NCI-H2196 (cell line): ENCODE measurements around the gene REX1BD.
"Not testable (repeated sequence)": the region's sequence is repeated elsewhere in the genome, so short reads cannot be mapped to it uniquely, and the experiment has no call there.

Experiments
- DNase-seq: peaks from one replicate; lab custom pipeline; 2025; ENCODE audit not compliant: unreplicated experiment; lab: John Stamatoyannopoulos, UW

The REX1BD gene

GRCh38 chr19:18588611-18589379, at the start of gene REX1BD:
Gene REX1BD (plus strand): TSS chr19:18588798. CDS start chr19:18588802, 4 bp downstream.
- DNase-seq: peak; percentile 78

DNA sequence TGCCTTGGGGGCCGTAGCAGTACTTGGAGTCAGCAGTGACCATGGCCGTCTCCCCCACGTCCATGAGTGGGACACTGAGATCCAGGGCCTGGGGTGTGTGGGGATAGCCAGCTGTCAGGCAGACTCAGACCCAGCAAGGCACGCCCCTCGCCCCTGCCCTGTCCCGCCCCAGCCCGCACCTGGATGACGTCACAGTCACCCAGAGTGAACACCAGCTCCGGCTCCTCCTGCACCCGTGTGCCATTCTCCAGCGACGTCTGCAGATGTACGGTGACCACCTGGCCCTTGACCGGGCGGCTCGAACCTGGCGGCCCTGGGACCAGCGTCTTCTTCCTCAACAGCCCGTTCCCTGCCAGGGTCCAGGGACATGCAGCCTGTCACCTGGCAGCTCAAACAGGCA, 49.2 kb upstream of the REX1BD start:
- DNase-seq: no peak

- DNase-seq: not testable (repeated sequence)
These were observed 48.4 kb upstream of the REX1BD start for GRCh38 chr19:18540200-18540599.

- no peak for DNase-seq
These were observed 47.2 kb upstream of the REX1BD start for GRCh38 chr19:18541258-18541991.

DNA sequence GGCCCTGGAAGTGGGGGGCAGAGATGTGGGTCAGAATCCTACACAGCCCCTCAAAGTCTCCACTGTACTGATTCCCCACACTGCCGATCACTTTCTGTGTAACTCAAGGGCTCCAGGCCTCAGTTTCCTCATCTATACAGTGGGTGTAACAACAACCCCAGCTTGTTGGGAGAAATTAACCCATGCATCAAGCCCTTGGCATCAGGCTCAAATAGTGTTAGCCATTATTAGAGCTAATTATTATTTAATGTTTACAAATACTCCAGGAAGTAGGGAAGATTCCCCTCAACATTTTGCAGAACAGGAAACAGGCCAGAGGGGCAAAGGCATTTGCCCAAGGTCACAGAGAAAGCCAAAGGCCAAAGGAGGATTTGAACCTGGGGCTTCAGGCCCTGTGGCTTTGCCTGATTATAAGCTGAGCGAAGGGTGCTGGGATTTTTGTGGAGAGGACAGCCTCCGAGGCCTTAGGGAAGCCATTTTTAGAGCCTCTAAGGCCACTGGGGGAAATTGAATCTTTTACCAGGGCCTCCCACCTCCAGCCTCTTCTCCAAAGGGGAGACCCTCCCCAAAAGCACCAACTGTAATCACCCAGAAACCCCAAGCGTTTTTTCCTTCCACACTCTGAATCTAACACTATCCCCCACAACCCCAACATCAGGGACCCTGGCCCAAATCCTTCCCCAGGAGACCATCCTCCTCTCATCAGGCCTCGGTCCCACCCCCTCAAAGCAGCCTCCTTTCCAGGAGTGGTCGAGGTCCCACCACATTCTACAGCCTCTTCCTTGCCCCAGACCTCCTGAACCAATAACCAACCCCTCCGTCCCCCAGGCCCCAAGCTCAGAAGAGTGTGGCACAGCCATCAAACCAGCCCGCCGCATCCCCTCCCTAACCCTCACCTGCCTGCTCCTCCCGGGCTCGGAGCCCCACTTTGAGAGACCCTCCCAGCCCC, 46.3 kb upstream of the REX1BD start:
- DNase-seq: no peak

DNA sequence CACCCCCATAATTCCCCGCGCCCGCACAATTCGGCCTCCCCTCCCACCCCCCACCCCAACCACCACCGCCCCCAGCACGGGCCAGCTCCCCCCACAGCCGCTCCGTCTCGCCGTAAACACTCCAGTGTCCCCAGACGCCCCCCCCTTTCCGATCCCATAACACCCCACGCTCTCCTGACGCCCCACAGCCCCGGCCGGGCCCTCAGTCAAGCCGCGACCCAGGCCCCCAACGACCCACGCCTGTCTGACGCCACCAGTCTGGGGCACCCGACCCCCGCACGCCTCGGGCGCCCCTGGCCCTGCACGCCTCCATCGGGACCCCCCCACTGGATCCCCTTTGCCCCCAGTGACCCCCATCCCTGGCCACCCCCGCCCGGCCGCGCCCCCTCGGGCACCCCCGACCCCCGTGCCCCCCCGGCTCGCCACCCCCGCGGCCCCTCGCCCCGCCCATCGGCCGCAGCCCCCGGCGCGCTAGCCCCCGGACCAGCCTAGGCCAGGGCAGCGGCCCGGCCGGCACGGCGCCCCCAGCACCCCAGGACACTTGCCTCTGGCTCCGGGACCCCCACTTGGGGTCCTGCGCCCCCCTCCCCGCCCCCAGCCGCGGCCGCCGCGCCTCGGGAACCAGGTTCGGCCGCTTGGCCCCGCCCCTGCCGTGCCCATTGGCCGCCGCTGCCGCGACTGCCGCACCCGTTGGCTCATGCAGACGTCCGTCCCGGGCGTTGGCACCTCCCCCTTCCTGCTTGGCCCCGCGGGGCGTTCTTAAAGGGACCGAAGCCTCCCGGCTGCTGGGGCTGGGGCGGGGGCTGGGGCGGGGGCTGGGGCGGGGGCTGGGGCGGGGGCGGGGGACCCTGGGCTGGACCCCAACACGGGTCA, 45.4 kb upstream of the REX1BD start, which contains the start of gene FKBP8:
Gene FKBP8, minus strand, starts transcription at position 633 of the 873 bp plus-strand sequence. CDS start 1,603 bp downstream, outside the sequence.
- peak; percentile 92 for DNase-seq

GRCh38 chr19:18543814-18544475, 44.7 kb upstream of the REX1BD start:
- peak; percentile 68 for DNase-seq

DNA sequence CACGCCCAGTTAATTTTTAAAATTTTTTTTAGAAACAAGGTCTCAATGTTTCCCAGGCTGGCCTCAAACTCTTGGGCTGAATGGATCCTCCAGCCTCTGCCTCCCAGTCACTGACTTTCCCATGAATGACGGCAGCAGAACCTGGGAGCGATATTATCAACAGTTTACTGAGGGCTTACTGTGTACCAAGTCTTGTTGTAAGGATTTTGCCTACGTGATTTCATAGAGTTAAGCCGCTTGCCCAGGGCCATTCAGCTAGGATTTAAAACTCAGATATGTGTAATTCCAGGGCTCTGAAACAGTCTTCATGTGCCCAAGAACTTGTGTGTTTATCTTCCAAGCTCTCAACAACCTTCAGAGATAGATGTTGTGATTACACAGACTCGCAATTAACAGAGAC, 37.0 kb upstream of the REX1BD start:
- DNase-seq: no peak

GRCh38 chr19:18557411-18558201, 31.0 kb upstream of the REX1BD start, which contains the start of gene KXD1:
Gene KXD1 (plus strand): TSS chr19:18557870. CDS start chr19:18562057, 4,187 bp downstream.
- peak; percentile 95 for DNase-seq

DNA sequence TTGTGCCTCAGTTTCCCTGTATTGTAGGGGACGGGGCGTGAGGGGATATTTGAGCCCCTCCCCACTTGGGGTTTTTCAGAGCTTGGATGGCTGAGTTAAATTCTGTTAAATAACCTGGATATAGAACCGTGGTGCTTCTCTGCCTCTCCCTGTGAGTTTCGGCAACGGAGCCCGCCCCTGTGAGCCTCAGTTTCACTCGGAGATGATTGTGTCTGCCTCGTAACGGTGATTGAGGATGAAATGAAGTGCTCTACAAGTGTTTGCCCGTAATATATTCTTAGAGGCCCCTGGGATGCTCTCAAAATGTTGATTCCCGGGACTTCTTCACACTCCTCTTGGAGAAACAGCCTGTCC, 30.4 kb upstream of the REX1BD start:
- no peak for DNase-seq

DNA sequence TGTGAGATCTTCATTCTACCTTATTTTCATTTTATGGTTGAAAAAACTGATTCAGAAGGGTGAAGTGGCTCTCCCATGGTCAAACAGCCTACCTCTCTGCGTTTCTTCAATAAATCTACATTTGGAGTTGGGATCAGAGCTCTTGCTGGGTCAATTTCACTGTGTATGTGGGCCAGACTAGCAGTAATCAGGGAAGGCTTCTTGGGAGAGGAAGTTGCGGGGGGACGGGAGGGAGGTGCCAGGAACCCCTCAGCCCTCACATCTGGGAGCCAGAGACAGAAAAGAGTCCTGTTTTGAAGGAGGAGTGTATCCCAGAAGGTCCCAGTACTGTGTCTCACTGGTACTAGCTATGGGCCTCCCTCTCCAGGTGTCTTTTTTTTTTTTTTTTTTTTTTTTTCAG, 30.0 kb upstream of the REX1BD start:
- DNase-seq: no peak

GRCh38 chr19:18559685-18560084, 28.9 kb upstream of the REX1BD start:
- DNase-seq: no peak

GRCh38 chr19:18562086-18562485, 26.5 kb upstream of the REX1BD start:
- DNase-seq: no peak

DNA sequence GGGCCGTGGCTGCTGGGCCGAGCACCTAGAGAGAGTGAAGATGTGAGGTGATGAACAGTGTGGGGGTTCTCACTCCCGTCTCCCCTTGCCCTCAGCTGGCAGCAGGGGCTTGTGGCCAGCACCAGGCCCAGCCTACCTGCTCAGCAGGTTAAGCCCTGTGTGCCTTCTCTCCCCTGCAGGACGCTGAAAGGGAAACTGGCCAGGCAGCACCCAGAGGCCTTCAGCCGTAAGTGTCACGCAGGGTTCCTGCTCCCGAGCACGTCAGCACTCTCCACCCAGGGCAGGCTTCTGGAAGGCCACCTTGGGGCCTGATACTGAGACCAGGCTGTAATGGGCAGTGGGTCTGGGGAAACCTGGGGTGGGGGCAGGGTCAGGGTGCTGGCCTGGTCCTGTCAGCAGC, 21.6 kb upstream of the REX1BD start:
- DNase-seq: no peak

DNA sequence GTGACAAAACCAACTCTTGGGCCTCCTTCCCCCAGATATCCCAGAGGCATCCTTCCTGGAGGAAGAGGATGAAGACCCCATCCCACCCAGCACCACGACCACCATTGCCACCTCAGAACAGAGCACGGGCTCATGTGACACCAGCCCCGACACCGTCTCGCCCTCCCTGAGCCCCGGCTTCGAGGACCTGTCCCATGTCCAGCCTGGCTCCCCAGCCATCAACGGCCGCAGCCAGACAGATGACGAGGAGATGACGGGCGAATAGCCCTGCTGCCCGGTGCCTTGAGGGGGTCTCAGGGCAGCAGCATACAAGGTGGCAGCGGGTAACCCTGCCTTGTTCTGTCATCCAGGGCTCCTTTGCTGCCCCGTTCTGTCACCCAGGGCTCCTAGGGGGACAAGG, 20.2 kb upstream of the REX1BD start:
- no peak for DNase-seq

DNA sequence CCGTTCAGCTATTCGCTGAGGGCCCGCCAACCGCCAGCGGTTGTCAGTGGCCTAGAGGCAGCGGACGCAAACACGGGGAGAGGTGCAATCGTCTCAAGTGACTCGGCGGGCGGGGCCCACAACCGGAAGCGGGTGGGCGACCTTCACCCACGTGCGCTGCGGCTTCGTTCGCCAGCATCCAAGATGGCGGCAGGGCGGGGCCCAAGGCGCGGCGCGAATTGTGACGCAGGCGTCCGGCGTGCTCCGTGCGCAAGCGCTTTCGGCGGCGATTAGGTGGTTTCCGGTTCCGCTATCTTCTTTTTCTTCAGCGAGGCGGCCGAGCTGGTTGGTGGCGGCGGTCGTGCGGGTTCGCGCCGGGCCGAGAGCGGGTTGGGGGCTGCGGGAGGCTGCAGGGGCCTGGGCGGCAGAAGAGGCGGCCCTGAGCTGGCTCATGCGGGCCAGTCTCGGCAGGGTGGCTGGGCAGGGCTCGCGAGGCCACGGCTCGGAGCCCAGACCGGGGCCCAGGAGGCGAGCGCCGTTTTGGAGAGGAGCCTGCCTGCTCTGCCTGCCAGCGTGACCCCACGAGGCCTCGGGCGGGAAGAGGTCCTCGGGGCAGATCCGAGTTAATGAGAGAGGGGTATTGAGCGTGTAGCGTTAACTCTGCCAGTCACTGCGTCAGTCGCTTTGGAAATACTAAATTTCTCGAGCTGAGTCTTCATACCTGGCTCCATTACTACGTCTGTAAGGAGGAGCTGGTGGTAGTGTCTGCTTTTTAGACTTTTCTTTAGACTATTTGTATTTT, 16.8 kb upstream of the REX1BD start, which contains the start of gene UBA52:
Gene UBA52, plus strand, starts transcription at position 294 of the 781 bp plus-strand sequence. CDS start 1,444 bp downstream, outside the sequence.
- DNase-seq: peak; percentile 99

GRCh38 chr19:18574691-18575291, 13.8 kb upstream of the REX1BD start:
- no peak for DNase-seq
